ENCODE results near the gene CSF2RB. TPM values are rescaled to one million over a fixed set of nuclear protein-coding genes. Genes with fewer than 3 reads are reported as not detected.

Gene CSF2RB
- total RNA-seq, 1 experiment from 2014 or later: 5.6 TPM

- Histone ChIP-seq H3K9me3 (ENCODE audit: low read length) (no peaks in the 10 kb centered on the region), H3K4me3 (ENCODE audit: low read length) (no peak overlapping the region), H3K27ac (ENCODE audit: low read length) (no peak overlapping the region), H3K4me1 (ENCODE audit: low read length) (no peaks in the 10 kb centered on the region), H3K27me3 (ENCODE audit: low read length) (no peaks in the 10 kb centered on the region), H3K79me2 (ENCODE audit: low read length) (no peaks in the 10 kb centered on the region), H3K9me2 (replicated peaks; ENCODE audit: insufficient read depth, low read length) (no peaks in the 10 kb centered on the region), H4K20me1 (ENCODE audit: insufficient read depth, low read depth, low read length) (no peaks in the 10 kb centered on the region), H2AFZ (ENCODE audit: low read length) (no peak overlapping the region), H3K9ac (ENCODE audit: low read length) (no peak overlapping the region), H3K36me3 (ENCODE audit: insufficient read depth, low read length) (no peaks in the 10 kb centered on the region), H3K4me2 (ENCODE audit: low read depth, low read length, poor library complexity, severe bottlenecking) (no peak overlapping the region)
- no peak for DNase-seq
Measured at GRCh38 chr22:36953239-36954080, 40.0 kb downstream of the CSF2RB start.

GRCh38 chr22:36954251-36955014 lies 41.0 kb downstream of the CSF2RB start:
- no peaks in the 10 kb centered on the region for H3K36me3 ChIP-seq (ENCODE audit: insufficient read depth, low read length)
- no peaks in the 10 kb centered on the region for H3K9me3 ChIP-seq (ENCODE audit: low read length)
- no peaks in the 10 kb centered on the region for H3K4me1 ChIP-seq (ENCODE audit: low read length)
- H3K27ac ChIP-seq (ENCODE audit: low read length): no peak overlapping the region
- no peaks in the 10 kb centered on the region for H3K79me2 ChIP-seq (ENCODE audit: low read length)
- no peaks in the 10 kb centered on the region for H3K27me3 ChIP-seq (ENCODE audit: low read length)
- no peak overlapping the region for H3K4me2 ChIP-seq (ENCODE audit: low read depth, low read length, poor library complexity, severe bottlenecking)
- no peaks in the 10 kb centered on the region for H4K20me1 ChIP-seq (ENCODE audit: insufficient read depth, low read depth, low read length)
- DNase-seq: no peak
- H3K9me2 ChIP-seq (replicated peaks; ENCODE audit: insufficient read depth, low read length): no peaks in the 10 kb centered on the region
- no peak overlapping the region for H2AFZ ChIP-seq (ENCODE audit: low read length)
- H3K4me3 ChIP-seq (ENCODE audit: low read length): no peak overlapping the region
- no peak overlapping the region for H3K9ac ChIP-seq (ENCODE audit: low read length)

- H3K27ac ChIP-seq (ENCODE audit: low read length): no peak overlapping the region
- no peaks in the 10 kb centered on the region for H3K4me1 ChIP-seq (ENCODE audit: low read length)
- H3K4me3 ChIP-seq (ENCODE audit: low read length): no peak overlapping the region
- H2AFZ ChIP-seq (ENCODE audit: low read length): no peak overlapping the region
- H3K27me3 ChIP-seq (ENCODE audit: low read length): no peaks in the 10 kb centered on the region
- no peaks in the 10 kb centered on the region for H3K79me2 ChIP-seq (ENCODE audit: low read length)
- no peaks in the 10 kb centered on the region for H4K20me1 ChIP-seq (ENCODE audit: insufficient read depth, low read depth, low read length)
- H3K9ac ChIP-seq (ENCODE audit: low read length): no peak overlapping the region
- no peak for DNase-seq
- H3K36me3 ChIP-seq (ENCODE audit: insufficient read depth, low read length): no peaks in the 10 kb centered on the region
- H3K4me2 ChIP-seq (ENCODE audit: low read depth, low read length, poor library complexity, severe bottlenecking): no peak overlapping the region
- no peaks in the 10 kb centered on the region for H3K9me3 ChIP-seq (ENCODE audit: low read length)
- H3K9me2 ChIP-seq (replicated peaks; ENCODE audit: insufficient read depth, low read length): no peaks in the 10 kb centered on the region
Measured at GRCh38 chr22:36955691-36956090, 42.3 kb downstream of the CSF2RB start.

- Histone ChIP-seq H3K79me2 (ENCODE audit: low read length) (no peaks in the 10 kb centered on the region), H3K36me3 (ENCODE audit: insufficient read depth, low read length) (no peaks in the 10 kb centered on the region), H3K27ac (ENCODE audit: low read length) (no peak overlapping the region), H2AFZ (ENCODE audit: low read length) (no peak overlapping the region), H4K20me1 (ENCODE audit: insufficient read depth, low read depth, low read length) (no peaks in the 10 kb centered on the region), H3K27me3 (ENCODE audit: low read length) (no peaks in the 10 kb centered on the region), H3K4me2 (ENCODE audit: low read depth, low read length, poor library complexity, severe bottlenecking) (no peak overlapping the region), H3K4me3 (ENCODE audit: low read length) (no peak overlapping the region), H3K9ac (ENCODE audit: low read length) (no peak overlapping the region), H3K4me1 (ENCODE audit: low read length) (no peaks in the 10 kb centered on the region), H3K9me3 (ENCODE audit: low read length) (no peaks in the 10 kb centered on the region), H3K9me2 (replicated peaks; ENCODE audit: insufficient read depth, low read length) (no peaks in the 10 kb centered on the region)
- DNase-seq: no peak
Measured at GRCh38 chr22:36958366-36958765, 44.9 kb downstream of the CSF2RB start.

- no peaks in the 10 kb centered on the region for H3K9me3 ChIP-seq (ENCODE audit: low read length)
- no peak overlapping the region for H3K9ac ChIP-seq (ENCODE audit: low read length)
- DNase-seq: no peak
- no peak overlapping the region for H2AFZ ChIP-seq (ENCODE audit: low read length)
- no peaks in the 10 kb centered on the region for H3K9me2 ChIP-seq (replicated peaks; ENCODE audit: insufficient read depth, low read length)
- H3K27ac ChIP-seq (ENCODE audit: low read length): no peak overlapping the region
- H3K4me3 ChIP-seq (ENCODE audit: low read length): no peak overlapping the region
- H3K27me3 ChIP-seq (ENCODE audit: low read length): no peaks in the 10 kb centered on the region
- no peak overlapping the region for H3K4me2 ChIP-seq (ENCODE audit: low read depth, low read length, poor library complexity, severe bottlenecking)
- no peaks in the 10 kb centered on the region for H3K79me2 ChIP-seq (ENCODE audit: low read length)
- H4K20me1 ChIP-seq (ENCODE audit: insufficient read depth, low read depth, low read length): no peaks in the 10 kb centered on the region
- no peaks in the 10 kb centered on the region for H3K4me1 ChIP-seq (ENCODE audit: low read length)
- no peaks in the 10 kb centered on the region for H3K36me3 ChIP-seq (ENCODE audit: insufficient read depth, low read length)
Measured at GRCh38 chr22:36961626-36962025, 48.2 kb downstream of the CSF2RB start.

- Histone ChIP-seq H4K20me1 (ENCODE audit: insufficient read depth, low read depth, low read length) (no peaks in the 10 kb centered on the region), H3K27me3 (ENCODE audit: low read length) (no peaks in the 10 kb centered on the region), H3K9me2 (replicated peaks; ENCODE audit: insufficient read depth, low read length) (no peaks in the 10 kb centered on the region), H3K79me2 (ENCODE audit: low read length) (no peaks in the 10 kb centered on the region), H3K4me3 (ENCODE audit: low read length) (no peak overlapping the region), H2AFZ (ENCODE audit: low read length) (no peak overlapping the region), H3K36me3 (ENCODE audit: insufficient read depth, low read length) (no peaks in the 10 kb centered on the region), H3K9ac (ENCODE audit: low read length) (no peak overlapping the region), H3K4me1 (ENCODE audit: low read length) (no peaks in the 10 kb centered on the region), H3K4me2 (ENCODE audit: low read depth, low read length, poor library complexity, severe bottlenecking) (no peak overlapping the region), H3K9me3 (ENCODE audit: low read length) (no peaks in the 10 kb centered on the region), H3K27ac (ENCODE audit: low read length) (no peak overlapping the region)
- no peak for DNase-seq
Measured at GRCh38 chr22:36963302-36963701, 49.9 kb downstream of the CSF2RB start.

GRCh38 chr22:36964106-36964505 lies 50.7 kb downstream of the CSF2RB start:
- no peaks in the 10 kb centered on the region for H3K9me3 ChIP-seq (ENCODE audit: low read length)
- no peak overlapping the region for H2AFZ ChIP-seq (ENCODE audit: low read length)
- no peak overlapping the region for H3K4me2 ChIP-seq (ENCODE audit: low read depth, low read length, poor library complexity, severe bottlenecking)
- DNase-seq: no peak
- no peaks in the 10 kb centered on the region for H3K9me2 ChIP-seq (replicated peaks; ENCODE audit: insufficient read depth, low read length)
- H3K79me2 ChIP-seq (ENCODE audit: low read length): no peaks in the 10 kb centered on the region
- no peaks in the 10 kb centered on the region for H4K20me1 ChIP-seq (ENCODE audit: insufficient read depth, low read depth, low read length)
- no peaks in the 10 kb centered on the region for H3K4me1 ChIP-seq (ENCODE audit: low read length)
- no peaks in the 10 kb centered on the region for H3K27me3 ChIP-seq (ENCODE audit: low read length)
- no peak overlapping the region for H3K4me3 ChIP-seq (ENCODE audit: low read length)
- H3K36me3 ChIP-seq (ENCODE audit: insufficient read depth, low read length): no peaks in the 10 kb centered on the region
- H3K27ac ChIP-seq (ENCODE audit: low read length): no peak overlapping the region
- H3K9ac ChIP-seq (ENCODE audit: low read length): no peak overlapping the region

- no peak overlapping the region for H3K4me2 ChIP-seq (ENCODE audit: low read depth, low read length, poor library complexity, severe bottlenecking)
- H3K9me2 ChIP-seq (replicated peaks; ENCODE audit: insufficient read depth, low read length): no peaks in the 10 kb centered on the region
- H3K27ac ChIP-seq (ENCODE audit: low read length): no peak overlapping the region
- H3K9ac ChIP-seq (ENCODE audit: low read length): no peak overlapping the region
- no peaks in the 10 kb centered on the region for H3K79me2 ChIP-seq (ENCODE audit: low read length)
- no peak for DNase-seq
- no peaks in the 10 kb centered on the region for H3K9me3 ChIP-seq (ENCODE audit: low read length)
- no peaks in the 10 kb centered on the region for H4K20me1 ChIP-seq (ENCODE audit: insufficient read depth, low read depth, low read length)
- H3K4me3 ChIP-seq (ENCODE audit: low read length): no peak overlapping the region
- H3K4me1 ChIP-seq (ENCODE audit: low read length): no peaks in the 10 kb centered on the region
- H3K36me3 ChIP-seq (ENCODE audit: insufficient read depth, low read length): no peaks in the 10 kb centered on the region
- H3K27me3 ChIP-seq (ENCODE audit: low read length): no peaks in the 10 kb centered on the region
- H2AFZ ChIP-seq (ENCODE audit: low read length): no peak overlapping the region
Measured at GRCh38 chr22:36965696-36966095, 52.3 kb downstream of the CSF2RB start.

Measured in Karpas-422 (cell line).